ENCODE data around the gene PGBD2. TPM values are rescaled to one million over a fixed set of nuclear protein-coding genes. Genes with fewer than 3 reads are reported as not detected.

Gene PGBD2
- total RNA-seq, 1 donor from 2014 or later: 12.5 TPM

- H3K4me3 ChIP-seq: peak overlapping the region; percentile 59 to 84
- H3K27ac ChIP-seq: peak overlapping the region; percentile 79
- no peaks in the 10 kb centered on the region for H3K36me3 ChIP-seq
- no peaks in the 10 kb centered on the region for H3K9me3 ChIP-seq
- no peaks in the 10 kb centered on the region for H3K27me3 ChIP-seq
- peaks cover 16% of the 10 kb centered on the region for H3K4me1 ChIP-seq
- DNase-seq (ENCODE audit: extremely low spot score in 2 of 2): no peak
- intact Hi-C loops (cut with DNase I): no loop called here
- TF ChIP-seq, protein P1, sequence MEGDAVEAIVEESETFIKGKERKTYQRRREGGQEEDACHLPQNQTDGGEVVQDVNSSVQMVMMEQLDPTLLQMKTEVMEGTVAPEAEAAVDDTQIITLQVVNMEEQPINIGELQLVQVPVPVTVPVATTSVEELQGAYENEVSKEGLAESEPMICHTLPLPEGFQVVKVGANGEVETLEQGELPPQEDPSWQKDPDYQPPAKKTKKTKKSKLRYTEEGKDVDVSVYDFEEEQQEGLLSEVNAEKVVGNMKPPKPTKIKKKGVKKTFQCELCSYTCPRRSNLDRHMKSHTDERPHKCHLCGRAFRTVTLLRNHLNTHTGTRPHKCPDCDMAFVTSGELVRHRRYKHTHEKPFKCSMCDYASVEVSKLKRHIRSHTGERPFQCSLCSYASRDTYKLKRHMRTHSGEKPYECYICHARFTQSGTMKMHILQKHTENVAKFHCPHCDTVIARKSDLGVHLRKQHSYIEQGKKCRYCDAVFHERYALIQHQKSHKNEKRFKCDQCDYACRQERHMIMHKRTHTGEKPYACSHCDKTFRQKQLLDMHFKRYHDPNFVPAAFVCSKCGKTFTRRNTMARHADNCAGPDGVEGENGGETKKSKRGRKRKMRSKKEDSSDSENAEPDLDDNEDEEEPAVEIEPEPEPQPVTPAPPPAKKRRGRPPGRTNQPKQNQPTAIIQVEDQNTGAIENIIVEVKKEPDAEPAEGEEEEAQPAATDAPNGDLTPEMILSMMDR (IDR thresholded peaks at IDR 0.05): no peak
- TF ChIP-seq POLR2A (IDR thresholded peaks at IDR 0.05) (peak in 1 of 2 donors; percentile 15), POLR2AphosphoS5 (IDR thresholded peaks at IDR 0.05; ENCODE audit: insufficient read depth in 1 of 2, low read depth in 1 of 2) (peak; percentile 74 to 79)
Measured at GRCh38 chr1:248862998-248863881, 42.8 kb upstream of the PGBD2 start.

DNA sequence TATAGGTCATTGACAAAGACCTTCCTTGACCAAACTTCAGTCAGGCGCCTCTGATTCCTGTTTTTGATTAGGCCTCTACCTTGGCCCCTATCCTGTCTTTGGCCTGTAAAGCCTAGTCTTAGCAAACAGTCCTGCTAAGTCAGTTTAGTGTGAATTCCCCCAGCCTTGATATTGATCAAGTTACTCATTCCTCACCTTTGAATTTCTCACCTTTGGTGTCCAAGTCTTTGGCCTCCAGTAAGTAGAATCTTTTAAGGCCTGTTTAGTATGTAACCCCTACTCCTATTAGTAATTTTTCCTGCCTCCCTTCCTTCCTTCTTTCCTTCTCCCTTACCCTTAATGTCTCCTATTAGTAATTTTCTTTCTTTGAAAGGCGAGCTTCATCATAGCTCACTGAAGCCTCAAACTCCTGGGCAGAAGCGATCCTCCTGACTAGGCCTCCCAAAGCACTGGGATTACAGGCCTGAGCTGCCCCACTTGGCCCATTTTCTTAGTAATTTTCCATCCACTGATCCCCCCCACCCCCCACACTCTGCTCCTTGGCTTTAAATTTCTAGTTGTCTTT lies 34.1 kb upstream of the PGBD2 start:
- Histone ChIP-seq H3K27ac (peak overlapping the region; percentile 97), H3K4me3 (no peak overlapping the region), H3K36me3 (no peaks in the 10 kb centered on the region), H3K9me3 (no peaks in the 10 kb centered on the region), H3K27me3 (no peaks in the 10 kb centered on the region), H3K4me1 (peaks cover 8% of the 10 kb centered on the region)
- TF ChIP-seq POLR2AphosphoS5 (IDR thresholded peaks at IDR 0.05; ENCODE audit: insufficient read depth in 1 of 2, low read depth in 1 of 2) (no peak), POLR2A (IDR thresholded peaks at IDR 0.05) (no peak)
- TF ChIP-seq, protein P1 (IDR thresholded peaks at IDR 0.05): no peak
- DNase-seq (ENCODE audit: extremely low spot score in 2 of 2): no peak
- intact Hi-C loops (cut with DNase I): no loop called here

- Histone ChIP-seq H3K4me1 (peaks cover 8% of the 10 kb centered on the region), H3K9me3 (no peaks in the 10 kb centered on the region), H3K27me3 (no peaks in the 10 kb centered on the region), H3K36me3 (no peaks in the 10 kb centered on the region), H3K27ac (peak overlapping the region; percentile 97), H3K4me3 (peak overlapping the region; percentile 68)
- no peak for DNase-seq (ENCODE audit: extremely low spot score in 2 of 2)
- TF ChIP-seq, protein P1 (IDR thresholded peaks at IDR 0.05): no peak
- TF ChIP-seq POLR2A (IDR thresholded peaks at IDR 0.05) (peak in 1 of 2 donors; percentile 12), POLR2AphosphoS5 (IDR thresholded peaks at IDR 0.05; ENCODE audit: insufficient read depth in 1 of 2, low read depth in 1 of 2) (peak in 1 of 2 donors; percentile 9)
- intact Hi-C loops (cut with DNase I): no loop called here
Measured at GRCh38 chr1:248872752-248873408, 33.2 kb upstream of the PGBD2 start.

- Histone ChIP-seq H3K4me3 (peak overlapping the region; percentile 68), H3K9me3 (no peaks in the 10 kb centered on the region), H3K27ac (peak overlapping the region; percentile 97), H3K27me3 (no peaks in the 10 kb centered on the region), H3K36me3 (no peaks in the 10 kb centered on the region), H3K4me1 (peaks cover 8% of the 10 kb centered on the region)
- DNase-seq (ENCODE audit: extremely low spot score in 2 of 2): peak in 1 of 2 donors; percentile 99
- intact Hi-C loops (cut with DNase I): no loop called here
- TF ChIP-seq POLR2AphosphoS5 (IDR thresholded peaks at IDR 0.05; ENCODE audit: insufficient read depth in 1 of 2, low read depth in 1 of 2) (peak in 1 of 2 donors; percentile 85), POLR2A (IDR thresholded peaks at IDR 0.05) (peak in 1 of 2 donors; percentile 36)
- TF ChIP-seq, protein P1 (IDR thresholded peaks at IDR 0.05): no peak
Measured at GRCh38 chr1:248873409-248873992, 32.5 kb upstream of the PGBD2 start.
